Measurements from ENCODE around the gene SRP72. TPM values are rescaled to one million over a fixed set of nuclear protein-coding genes. Genes with fewer than 3 reads are reported as not detected.

The SRP72 gene
- total and polyA plus RNA-seq, 2 of the 8 experiments (the other 6 are each of a cell fraction or from before 2014, with no cell fraction given), result 37.7 to 144 TPM

DNA sequence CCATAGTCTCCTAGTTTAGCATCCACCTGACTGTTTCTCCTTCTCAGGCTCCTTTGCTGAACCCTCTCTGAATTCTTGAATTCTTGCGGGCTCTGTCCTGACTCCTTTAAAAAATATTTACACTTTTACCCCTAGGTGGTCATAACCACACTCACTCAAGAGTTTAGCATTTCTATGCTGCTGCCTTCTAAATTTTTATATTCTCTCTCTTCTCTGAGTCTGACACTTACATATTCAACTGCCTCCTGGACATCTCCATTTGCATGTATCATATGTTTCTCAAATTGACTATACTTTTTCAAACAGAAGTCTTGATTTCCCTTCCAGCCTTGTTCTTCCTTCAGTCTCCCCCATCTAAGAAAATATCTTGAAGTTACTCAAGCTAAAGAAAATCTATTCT is 69.7 kb downstream of the SRP72 start:
- TF ChIP-seq HDAC2 (IDR thresholded peaks at IDR 0.05; ENCODE audit: borderline replicate concordance in 1 of 2, low read depth in 2 of 2, low read length in 2 of 2) (no peak), POLR2AphosphoS5 (IDR thresholded peaks at IDR 0.05; ENCODE audit: low read depth, low read length) (no peak), EZH2 (IDR thresholded peaks at IDR 0.05; ENCODE audit: low read depth, low read length, severe bottlenecking) (no peak), KDM4A (IDR thresholded peaks at IDR 0.05; ENCODE audit: low read depth, low read length, severe bottlenecking) (no peak), CHD1 (IDR thresholded peaks at IDR 0.05; ENCODE audit: low read depth, low read length) (no peak), BCL11A (IDR thresholded peaks at IDR 0.05; ENCODE audit: low read depth in 2 of 2, low read length in 2 of 2) (no peak), TAF1 (IDR thresholded peaks at IDR 0.05; ENCODE audit: low read depth, low read length) (no peak), HDAC6 (IDR thresholded peaks at IDR 0.05; ENCODE audit: low read depth, low read length) (no peak)
- Histone ChIP-seq H4K20me1 (replicated peaks in 1 of 2; ENCODE audit: control insufficient read depth in 1 of 2, insufficient read depth in 2 of 2, low read length in 2 of 2) (no peaks in the 10 kb centered on the region), H3K27ac (ENCODE audit: low read depth, low read length) (no peak overlapping the region), H3K9ac (replicated peaks in 1 of 4; ENCODE audit: extremely low read depth in 1 of 4, low read depth in 3 of 4, low read length in 3 of 4) (no peak overlapping the region), H3K79me2 (ENCODE audit: control insufficient read depth in 1 of 2, insufficient read depth in 2 of 2, low read length in 2 of 2) (no peaks in the 10 kb centered on the region), H4K91ac (replicated peaks; ENCODE audit: insufficient read length, low read length) (no peak overlapping the region), H2BK120ac (replicated peaks; ENCODE audit: low read depth, low read length) (no peak overlapping the region), H4K5ac (ENCODE audit: insufficient read length, low read depth, low read length) (no peak overlapping the region), H4K8ac (ENCODE audit: extremely low read depth, insufficient read depth, low read length) (no peak overlapping the region), H3K4me2 (ENCODE audit: insufficient read depth in 1 of 2, low read depth in 2 of 2, low read length in 2 of 2) (no peak overlapping the region), H3K4me3 (ENCODE audit: extremely low read depth in 1 of 4, insufficient read depth in 2 of 4, low read depth in 3 of 4, low read length in 4 of 4) (no peak overlapping the region), H3K56ac (replicated peaks; ENCODE audit: insufficient read length, low read depth, low read length) (no peak overlapping the region), H3K14ac (ENCODE audit: insufficient read length) (no peak overlapping the region), H2BK5ac (ENCODE audit: low read depth, low read length) (no peak overlapping the region), H3K9me3 (ENCODE audit: insufficient read depth in 2 of 2, low read depth in 1 of 2, low read length in 1 of 2) (no peaks in the 10 kb centered on the region), H3K36me3 (ENCODE audit: control insufficient read depth in 2 of 4, insufficient read depth in 4 of 4, low read length in 3 of 4) (no peaks in the 10 kb centered on the region), H2BK12ac (ENCODE audit: low read depth, low read length) (no peak overlapping the region), H3K23me2 (ENCODE audit: low read depth, low read length) (no peaks in the 10 kb centered on the region), H2BK20ac (ENCODE audit: low read length) (no peak overlapping the region), H3K27me3 (replicated peaks in 1 of 4; ENCODE audit: control insufficient read depth in 3 of 4, extremely low read depth in 1 of 4, insufficient read depth in 3 of 4, low read length in 3 of 4) (peaks cover 4 to 10% (median 6%) of the 10 kb centered on the region in 4 experiments; a peak in 6 of 7 replicates), H2BK15ac (ENCODE audit: low read length) (no peak overlapping the region), H3K18ac (ENCODE audit: extremely low read depth, low read length) (no peak overlapping the region), H2AFZ (ENCODE audit: low read length) (no peak overlapping the region), H3K4me1 (replicated peaks in 1 of 4; ENCODE audit: control insufficient read depth in 3 of 4, insufficient read depth in 4 of 4, low read length in 3 of 4) (no peaks in the 10 kb centered on the region; a peak in 1 of 7 replicates), H2AK5ac (ENCODE audit: low read depth, low read length) (no peak overlapping the region), H3K79me1 (ENCODE audit: low read depth, low read length) (no peaks in the 10 kb centered on the region), H3K23ac (ENCODE audit: insufficient read length) (no peak overlapping the region), H3K4ac (replicated peaks; ENCODE audit: insufficient read length, low read depth, low read length) (no peak overlapping the region)
- 100% methylated on average over 1 of the region's 1 CpG; no CpG with 5 or more reads in 1 of the 2 experiments for WGBS, 2 experiments (ENCODE audit: extremely low coverage in 1 of 2, insufficient coverage in 1 of 2, insufficient read length in 1 of 2, insufficient replicate concordance in 2 of 2, low coverage in 1 of 2, low lambda C conversion rate in 2 of 2, missing lambda C conversion rate in 1 of 2)
- ChIA-PET CTCF (ENCODE audit: partially characterized antibody) (interaction anchor here (1.4 to 1.6 kb wide), 2 partner anchors 39 to 121 kb away, joined by 3 to 6 read pairs; no protein-coding TSS in a partner anchor), POLR2A (ENCODE audit: partially characterized antibody) (no interaction called here)
- no peak for FAIRE-seq
- DNase-seq (ENCODE audit: low read depth in 1 of 2, low spot score in 2 of 2), result no peak
